TTC549 (cell line): Measurements from ENCODE around the gene DOHH.
"Not testable (repeated sequence)": the region's sequence is repeated elsewhere in the genome, so short reads cannot be mapped to it uniquely, and the experiment has no call there.

Experiments used
- FAIRE-seq: peaks from 2 replicates; lab custom pipeline; 2012; peaks lifted over from hg19 to GRCh38; lab: Jason Lieb, UNC

Gene DOHH

DNA sequence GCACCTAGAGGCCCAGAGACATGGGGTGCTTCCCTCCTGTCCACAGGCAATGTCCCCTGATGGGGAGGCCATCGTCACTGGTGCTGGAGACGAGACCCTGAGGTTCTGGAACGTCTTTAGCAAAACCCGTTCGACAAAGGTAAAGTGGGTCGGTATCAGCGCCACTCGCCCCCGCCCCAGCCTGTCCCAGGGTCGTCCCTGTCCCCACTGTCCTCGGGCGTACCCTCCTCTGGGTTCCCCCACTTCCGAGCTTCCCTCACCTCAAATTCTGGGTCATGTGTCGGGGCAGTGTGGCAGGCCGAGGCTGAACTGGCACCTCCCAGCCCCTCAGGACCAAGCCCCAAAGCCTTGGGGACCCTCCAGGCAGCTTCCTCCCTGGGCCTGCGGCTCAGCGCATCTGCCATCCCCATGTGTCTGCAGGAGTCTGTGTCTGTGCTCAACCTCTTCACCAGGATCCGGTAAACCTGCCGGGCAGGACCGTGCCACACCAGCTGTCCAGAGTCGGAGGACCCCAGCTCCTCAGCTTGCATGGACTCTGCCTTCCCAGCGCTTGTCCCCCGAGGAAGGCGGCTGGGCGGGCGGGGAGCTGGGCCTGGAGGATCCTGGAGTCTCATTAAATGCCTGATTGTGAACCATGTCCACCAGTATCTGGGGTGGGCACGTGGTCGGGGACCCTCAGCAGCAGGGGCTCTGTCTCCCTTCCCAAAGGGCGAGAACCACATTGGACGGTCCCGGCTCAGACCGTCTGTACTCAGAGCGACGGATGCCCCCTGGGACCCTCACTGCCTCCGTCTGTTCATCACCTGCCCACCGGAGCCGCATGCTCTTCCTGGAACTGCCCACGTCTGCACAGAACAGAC is 34.1 kb upstream of the DOHH start:
- no peak for FAIRE-seq

DNA sequence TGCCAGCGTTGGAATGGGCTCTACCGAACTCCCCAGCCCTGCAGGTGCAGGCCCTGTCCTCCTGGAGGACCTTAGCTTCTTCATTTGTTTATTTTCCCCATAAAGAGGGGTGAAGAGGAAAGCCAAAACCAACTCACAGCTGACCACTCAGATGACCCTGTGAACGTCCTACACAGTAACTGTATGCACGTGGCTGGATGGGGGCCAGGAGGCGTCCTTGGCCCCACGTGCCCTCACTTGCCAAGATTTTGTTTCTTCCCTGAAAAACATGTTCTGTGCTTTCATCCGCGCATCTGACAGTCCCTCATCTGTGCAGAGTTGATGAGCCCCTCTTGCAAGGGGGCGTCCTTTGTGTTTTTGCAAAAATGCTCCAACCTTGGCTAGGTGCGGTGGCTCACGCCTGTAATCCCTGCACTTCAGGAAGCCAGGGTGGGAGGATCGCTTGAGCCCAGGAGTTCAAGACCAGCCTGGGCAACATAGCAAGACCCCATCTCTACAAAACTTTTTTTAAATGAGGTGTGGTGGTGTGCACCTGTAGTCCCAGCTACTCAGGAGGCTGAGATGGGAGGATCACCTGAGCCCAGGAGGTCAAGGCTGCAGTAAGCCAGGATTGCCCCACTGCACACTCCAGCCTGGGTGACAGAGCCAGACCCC is 33.2 kb upstream of the DOHH start:
- no peak for FAIRE-seq

- FAIRE-seq: no peak
Observed at GRCh38 chr19:3533033-3533432, 32.6 kb upstream of the DOHH start.

DNA sequence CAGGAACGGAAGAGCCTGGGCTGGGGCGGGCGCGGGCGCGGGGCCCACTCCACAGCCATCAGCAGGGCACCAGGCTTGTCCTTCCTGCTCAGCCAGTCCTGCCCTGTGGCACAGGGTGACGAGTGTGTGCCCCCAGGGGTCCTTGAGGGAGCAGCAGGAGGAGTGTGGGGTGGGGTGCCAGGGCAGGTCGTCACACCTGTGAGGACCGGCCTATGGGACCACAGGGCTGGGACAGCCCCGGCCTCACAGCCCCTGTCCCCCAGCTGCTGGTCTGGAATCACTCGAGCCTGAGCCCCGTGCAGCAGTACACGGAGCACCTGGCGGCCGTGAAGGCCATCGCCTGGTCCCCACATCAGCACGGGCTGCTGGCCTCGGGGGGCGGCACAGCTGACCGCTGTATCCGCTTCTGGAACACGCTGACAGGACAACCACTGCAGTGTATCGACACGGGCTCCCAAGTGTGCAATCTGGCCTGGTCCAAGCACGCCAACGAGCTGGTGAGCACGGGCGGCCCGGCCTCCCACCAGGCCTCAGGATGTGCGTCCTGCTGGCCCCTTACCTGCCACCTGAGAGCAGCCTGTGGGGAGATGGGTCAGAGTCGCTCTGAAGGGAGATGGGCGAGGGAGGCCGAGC is 31.8 kb upstream of the DOHH start:
- FAIRE-seq: no peak

DNA sequence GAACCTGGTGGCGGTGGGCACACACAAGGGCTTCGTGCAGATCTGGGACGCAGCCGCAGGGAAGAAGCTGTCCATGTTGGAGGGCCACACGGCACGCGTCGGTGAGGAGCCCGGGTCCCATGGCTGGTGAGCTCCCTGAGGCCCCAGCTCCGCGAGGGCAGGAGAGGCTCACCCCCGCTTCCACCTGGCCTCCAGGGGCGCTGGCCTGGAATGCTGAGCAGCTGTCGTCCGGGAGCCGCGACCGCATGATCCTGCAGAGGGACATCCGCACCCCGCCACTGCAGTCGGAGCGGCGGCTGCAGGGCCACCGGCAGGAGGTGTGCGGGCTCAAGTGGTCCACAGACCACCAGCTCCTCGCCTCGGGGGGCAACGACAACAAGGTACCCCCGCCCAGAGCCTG is 31.2 kb upstream of the DOHH start:
- FAIRE-seq: no peak

- FAIRE-seq: no peak
Observed at GRCh38 chr19:3530389-3530788, 29.9 kb upstream of the DOHH start.

- FAIRE-seq: not testable (repeated sequence)
Observed at GRCh38 chr19:3529299-3529698, 28.8 kb upstream of the DOHH start.

DNA sequence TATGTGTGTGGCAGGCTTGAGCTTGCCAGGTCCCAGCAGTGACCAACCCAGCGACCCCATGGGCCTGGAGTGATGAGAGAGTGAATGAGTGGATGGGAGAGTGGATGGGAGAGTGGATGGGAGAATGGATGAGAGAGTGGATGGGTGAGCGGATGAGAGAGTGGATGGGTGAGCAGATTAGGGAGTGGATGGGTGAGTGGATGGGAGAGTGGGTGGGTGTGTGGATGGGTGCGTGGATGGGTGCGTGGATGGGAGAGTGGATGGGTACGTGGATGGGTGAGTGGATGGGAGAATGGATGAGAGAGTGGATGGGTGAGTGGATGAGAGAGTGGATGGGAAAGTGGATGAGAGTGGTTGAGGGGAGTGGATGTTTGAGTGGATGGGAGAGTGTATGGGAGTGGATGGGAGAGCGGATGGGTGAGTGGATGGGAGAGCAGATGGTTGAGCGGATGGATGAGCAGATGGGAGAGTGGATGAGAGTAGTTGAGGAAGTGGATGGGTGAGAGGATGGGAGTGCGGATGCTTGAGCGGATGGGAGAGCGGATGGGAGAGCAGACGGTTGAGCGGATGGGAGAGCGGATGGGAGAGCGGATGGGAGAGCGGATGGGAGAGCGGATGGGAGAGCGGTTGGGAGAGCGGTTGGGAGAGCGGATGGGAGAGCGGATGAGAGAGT is 28.2 kb upstream of the DOHH start:
- no peak for FAIRE-seq

GRCh38 chr19:3528080-3528479 is 27.6 kb upstream of the DOHH start:
- no peak for FAIRE-seq

GRCh38 chr19:3527238-3527910 is 26.9 kb upstream of the DOHH start:
- FAIRE-seq: no peak

- no peak for FAIRE-seq
Observed at GRCh38 chr19:3526507-3527237, 26.2 kb upstream of the DOHH start.

- FAIRE-seq: no peak
Observed at GRCh38 chr19:3524904-3525451, 24.5 kb upstream of the DOHH start.

- no peak for FAIRE-seq
Observed at GRCh38 chr19:3524078-3524842, 23.8 kb upstream of the DOHH start.

DNA sequence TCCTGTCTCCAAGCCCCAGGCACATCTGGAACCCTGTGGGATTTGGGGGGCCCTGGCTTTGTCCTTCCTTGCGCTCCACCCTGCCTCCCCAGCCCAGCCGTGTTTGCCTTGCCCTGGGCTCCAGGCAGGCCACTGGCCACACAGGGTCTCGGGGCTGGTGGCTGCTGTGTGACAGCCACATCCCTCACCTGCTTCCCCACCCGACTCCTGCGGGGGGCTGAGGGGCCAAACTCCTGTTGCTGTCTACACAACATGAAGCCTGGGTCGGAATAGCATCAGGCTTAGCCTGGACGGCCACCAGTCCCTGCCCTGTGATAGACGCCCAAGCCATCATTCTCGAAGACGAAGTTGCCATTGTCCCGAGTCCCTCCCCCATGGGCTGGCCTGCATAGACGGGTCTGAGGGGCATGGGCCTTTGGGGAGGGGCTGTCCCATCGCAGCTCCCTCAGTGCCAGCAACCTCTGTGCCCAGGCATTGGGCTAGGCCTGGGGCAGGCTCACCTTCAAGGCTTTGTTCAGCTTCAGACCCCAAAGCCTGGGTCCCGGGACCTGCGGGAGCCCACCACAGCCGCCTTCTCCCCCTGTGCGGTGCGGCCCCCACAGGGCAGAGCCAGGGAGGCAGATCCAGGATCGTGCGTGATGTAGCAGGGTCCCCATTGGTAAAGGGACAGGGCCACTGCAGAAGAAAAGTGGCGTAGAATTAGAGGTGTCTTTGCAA is 23.0 kb upstream of the DOHH start:
- FAIRE-seq: no peak

- FAIRE-seq: no peak
Observed at GRCh38 chr19:3522421-3523360, 22.2 kb upstream of the DOHH start.

- no peak for FAIRE-seq
Observed at GRCh38 chr19:3521104-3521445, 20.6 kb upstream of the DOHH start.

DNA sequence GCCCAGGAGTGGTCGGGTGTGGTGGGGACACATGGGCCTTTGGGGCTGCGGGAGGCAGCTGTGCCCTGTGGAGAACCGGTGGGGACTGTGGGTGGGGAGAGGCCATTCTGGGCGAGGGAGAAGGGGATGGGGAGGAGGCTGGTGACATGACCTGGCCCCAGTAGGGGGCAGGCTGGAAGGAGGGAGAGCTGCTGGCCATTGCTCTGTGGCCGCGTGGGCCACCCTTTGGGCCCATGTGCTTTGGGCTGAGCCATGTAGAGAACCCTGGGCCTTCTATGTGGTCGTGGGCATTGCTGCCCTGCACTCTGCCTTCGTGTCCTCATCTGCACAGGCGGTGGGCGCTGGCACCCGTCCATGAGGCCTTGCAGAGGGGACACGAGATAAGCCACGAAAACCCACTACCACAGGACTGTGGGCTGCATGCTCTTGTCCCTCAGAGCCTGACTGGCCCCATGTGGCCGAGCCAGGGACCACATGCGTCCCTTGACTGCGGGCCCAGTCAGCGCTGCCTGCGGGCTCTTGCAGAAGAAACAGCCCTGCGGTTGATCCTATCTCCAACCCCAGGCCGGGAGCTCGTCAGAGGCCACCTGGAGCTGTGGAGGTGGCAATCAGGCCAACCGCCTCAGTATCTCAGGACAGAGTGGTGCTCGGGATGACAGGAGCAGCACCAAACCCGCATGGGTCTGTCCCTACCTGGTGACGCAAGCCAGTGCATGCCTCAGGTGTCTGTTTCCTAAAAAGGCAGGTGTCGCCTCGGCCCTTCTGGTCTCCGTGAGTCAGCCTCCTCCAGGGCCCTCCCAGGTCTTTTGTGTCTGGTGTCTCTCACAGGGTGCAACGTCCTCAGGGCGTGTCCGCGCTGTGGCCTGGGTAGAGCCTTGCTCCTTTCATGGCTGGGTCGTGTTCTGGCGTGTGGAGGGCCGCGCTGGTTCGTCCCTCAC is 20.0 kb upstream of the DOHH start:
- FAIRE-seq: no peak

- FAIRE-seq: no peak
Observed at GRCh38 chr19:3519126-3519525, 18.7 kb upstream of the DOHH start.
